Left lung (tissue), 10 donors: Measurements from ENCODE around the gene BCAS1. TPM values are rescaled to one million over a fixed set of nuclear protein-coding genes. Genes with fewer than 3 reads are reported as not detected.

ENCODE experiments used
- ATAC-seq: fragments of 200-7000 bp; cut with Tn5 transposase; one replicate; pipeline ENCODE4 v1.9.1; 2020; ENCODE audit warnings: moderate library complexity
- DNase-seq, 4 donors: peaks; one replicate each; pipeline ENCODE4 v3.0.0-alpha.2; 2013 to 2020
- H3K27ac ChIP-seq, 2 donors: fragments of 200-600 bp; sonication (generic) in 1 of 2; one replicate each; pipeline versions ENCODE4 v1.5.0 to v1.8.0; 2020 to 2021
- H3K27me3 ChIP-seq, 2 donors: fragments of 200-600 bp; sonication (generic) in 1 of 2; one replicate each; pipeline versions ENCODE4 v1.5.0 to v1.8.0; 2020 to 2021
- H3K36me3 ChIP-seq, 2 donors: fragments of 200-600 bp; sonication (generic) in 1 of 2; one replicate each; pipeline versions ENCODE4 v1.5.0 to v1.8.0; 2020 to 2021
- H3K4me1 ChIP-seq, 2 donors: fragments of 200-600 bp; one replicate each; pipeline ENCODE4 v1.8.0; 2021
- H3K4me3 ChIP-seq, 2 donors: fragments of 200-600 bp; sonication (generic) in 1 of 2; one replicate each; pipeline versions ENCODE4 v1.5.0 to v1.8.0; 2020 to 2021; ENCODE audit warnings: mild to moderate bottlenecking in 1 of 2
- H3K9me3 ChIP-seq, 2 donors: fragments of 200-600 bp; sonication (generic) in 1 of 2; one replicate each; pipeline versions ENCODE4 v1.5.0 to v1.8.0; 2020 to 2021
- CTCF ChIP-seq, 2 donors: fragments of 200-600 bp; sonication (generic) in 1 of 2; IDR thresholded peaks; one replicate each; pipeline versions ENCODE4 v1.5.0 to v1.8.0; 2021; ENCODE audit warnings: antibody characterized with exemption in 2 of 2
- intact Hi-C, 2 donors: fragments of 100-400 bp; cut with DNase I; formaldehyde crosslinking; loops; one replicate each; pipeline versions ENCODE4 v1.11.2 to v1.14.2; 2022
- polyA plus RNA-seq, 6 donors: library from polyadenylated mRNA; unstranded; fragments of 120-200 nt; gene quantifications; one replicate each; pipeline ENCODE4 v1.2.1, GENCODE V29; 2013; ENCODE audit not compliant: insufficient read length in 6 of 6
- total RNA-seq, 2 donors: library from RNA; stranded (reverse); fragmentation: NEBNext Ultra II Directional; extraction: Animal tissue kit (Norgen Biotek cat#: 25700); gene quantifications; one replicate each; pipeline ENCODE4 v1.2.1, GENCODE V29; 2021
- donor health status: DM: no; HTN: yes; CAD: no.
- donor health status: DM: no; HTN: no; CAD: no.

The BCAS1 gene
- total and polyA plus RNA-seq, 8 donors = 0.44 to 1.6 (median 0.81) TPM

- no peak for DNase-seq
- intact Hi-C loops = no loop called here
- no peak overlapping the region for H3K27ac ChIP-seq
- no peak overlapping the region for H3K4me3 ChIP-seq
- H3K9me3 ChIP-seq = peaks cover 0 to 19% of the 10 kb centered on the region in 2 donors
- H3K36me3 ChIP-seq = no peaks in the 10 kb centered on the region
- no peak for TF ChIP-seq CTCF (IDR thresholded peaks at IDR 0.05)
- ATAC-seq = no peak
- no peaks in the 10 kb centered on the region for H3K27me3 ChIP-seq
- H3K4me1 ChIP-seq = no peaks in the 10 kb centered on the region
These were observed 70.1 kb downstream of the BCAS1 start for GRCh38 chr20:54000262-54000661.

- Histone ChIP-seq H3K4me1 (no peaks in the 10 kb centered on the region), H3K4me3 (no peak overlapping the region), H3K9me3 (peaks cover 0 to 19% of the 10 kb centered on the region in 2 donors), H3K27ac (no peak overlapping the region), H3K36me3 (no peaks in the 10 kb centered on the region), H3K27me3 (no peaks in the 10 kb centered on the region)
- DNase-seq (no peak), ATAC-seq (no peak)
- no peak for TF ChIP-seq CTCF (IDR thresholded peaks at IDR 0.05)
- intact Hi-C loops = no loop called here
These were observed 71.3 kb downstream of the BCAS1 start for GRCh38 chr20:53999077-53999476.

- ATAC-seq (no peak), DNase-seq (no peak)
- H3K4me3 ChIP-seq = no peak overlapping the region
- no peaks in the 10 kb centered on the region for H3K36me3 ChIP-seq
- H3K27me3 ChIP-seq = no peaks in the 10 kb centered on the region
- TF ChIP-seq CTCF (IDR thresholded peaks at IDR 0.05) = no peak
- no peak overlapping the region for H3K27ac ChIP-seq
- intact Hi-C loops = no loop called here
- no peaks in the 10 kb centered on the region for H3K4me1 ChIP-seq
- H3K9me3 ChIP-seq = peaks cover 0 to 16% of the 10 kb centered on the region in 2 donors
These were observed 73.6 kb downstream of the BCAS1 start for GRCh38 chr20:53996584-53997486.

GRCh38 chr20:53995949-53996348 lies 74.4 kb downstream of the BCAS1 start:
- Histone ChIP-seq H3K4me1 (no peaks in the 10 kb centered on the region), H3K27me3 (no peaks in the 10 kb centered on the region), H3K9me3 (peaks cover 0 to 7% of the 10 kb centered on the region in 2 donors), H3K4me3 (no peak overlapping the region), H3K36me3 (no peaks in the 10 kb centered on the region), H3K27ac (no peak overlapping the region)
- DNase-seq = no peak
- no peak for TF ChIP-seq CTCF (IDR thresholded peaks at IDR 0.05)
- intact Hi-C loops = no loop called here
- no peak for ATAC-seq

GRCh38 chr20:53994088-53994487 lies 76.3 kb downstream of the BCAS1 start:
- H3K36me3 ChIP-seq = no peaks in the 10 kb centered on the region
- H3K4me1 ChIP-seq = no peaks in the 10 kb centered on the region
- H3K9me3 ChIP-seq = no peaks in the 10 kb centered on the region
- ATAC-seq (no peak), DNase-seq (no peak)
- intact Hi-C loops = no loop called here
- TF ChIP-seq CTCF (IDR thresholded peaks at IDR 0.05) = no peak
- no peak overlapping the region for H3K4me3 ChIP-seq
- no peaks in the 10 kb centered on the region for H3K27me3 ChIP-seq
- H3K27ac ChIP-seq = no peak overlapping the region
